Measurements from ENCODE around the gene E2F4. TPM values are rescaled to one million over a fixed set of nuclear protein-coding genes. Genes with fewer than 3 reads are reported as not detected.

The E2F4 gene
- polyA plus RNA-seq, 1 donor (not counting 4 experiments of a cell fraction or from before 2014, with no cell fraction given), result 64.7 TPM

- H3K79me2 ChIP-seq (ENCODE audit: control insufficient read depth, insufficient read depth, low read length), result peaks cover 44% of the 10 kb centered on the region
- H3K36me3 ChIP-seq (ENCODE audit: control insufficient read depth in 2 of 2, extremely low read depth in 1 of 2, insufficient read depth in 2 of 2, low read length in 2 of 2), result peaks cover 27 to 48% of the 10 kb centered on the region in 2 experiments
- H3K27me3 ChIP-seq (ENCODE audit: control insufficient read depth, extremely low read depth, insufficient read depth, low read length), result no peaks in the 10 kb centered on the region
- H3K4me3 ChIP-seq (ENCODE audit: control insufficient read depth in 2 of 3, extremely low read depth in 1 of 3, insufficient read depth in 2 of 3, low read depth in 1 of 3, low read length in 3 of 3), result peak overlapping the region; percentile 81 to 95 (median 85)
- no peak overlapping the region for H2AFZ ChIP-seq (ENCODE audit: control insufficient read depth, low read length)
- H3K27ac ChIP-seq (ENCODE audit: control insufficient read depth, insufficient read depth, low read length), result no peak overlapping the region
- peaks cover 4% of the 10 kb centered on the region for H4K20me1 ChIP-seq (ENCODE audit: control insufficient read depth, extremely low read depth, insufficient read depth, low read length)
- TF ChIP-seq EZH2 (IDR thresholded peaks at IDR 0.05; ENCODE audit: low read length), result no peak
- TF ChIP-seq CTCF (optimal IDR thresholded peaks at IDR 0.05 in 1 of 3, IDR thresholded peaks at IDR 0.05 in 1 of 3, conservative IDR thresholded peaks at IDR 0.05 in 1 of 3; ENCODE audit: extremely low read depth in 1 of 3, insufficient read depth in 2 of 3, low read length in 3 of 3), result no peak
- no peak for FAIRE-seq
- peaks cover 24% of the 10 kb centered on the region for H3K4me1 ChIP-seq (ENCODE audit: control insufficient read depth, extremely low read depth, insufficient read depth, low read length)
- peak overlapping the region; percentile 82 for H3K4me2 ChIP-seq (ENCODE audit: control insufficient read depth, extremely low read depth, insufficient read depth, low read depth, low read length)
- DNase-seq (ENCODE audit: low read depth, low spot score), result no peak
- dilution Hi-C loops (cut with MboI; ENCODE audit: extremely low pct_ligation_motif_present, low sequenced_read_pairs), result no loop called here
- H3K9ac ChIP-seq (ENCODE audit: control insufficient read depth, extremely low read depth, insufficient read depth, low read length), result peak overlapping the region; percentile 89
- H3K9me3 ChIP-seq (ENCODE audit: control insufficient read depth, low read depth, low read length), result no peaks in the 10 kb centered on the region
- H3K9me1 ChIP-seq (ENCODE audit: control insufficient read depth, extremely low read depth, insufficient read depth, low read length), result peaks cover 2% of the 10 kb centered on the region
These were observed 1.6 kb downstream of the E2F4 start for GRCh38 chr16:67193536-67193935.

GRCh38 chr16:67194260-67194659 lies 2.3 kb downstream of the E2F4 start:
- Histone ChIP-seq H3K79me2 (ENCODE audit: control insufficient read depth, insufficient read depth, low read length) (peaks cover 44% of the 10 kb centered on the region), H3K36me3 (ENCODE audit: control insufficient read depth in 2 of 2, extremely low read depth in 1 of 2, insufficient read depth in 2 of 2, low read length in 2 of 2) (peaks cover 27 to 48% of the 10 kb centered on the region in 2 experiments), H3K27me3 (ENCODE audit: control insufficient read depth, extremely low read depth, insufficient read depth, low read length) (no peaks in the 10 kb centered on the region), H3K9ac (ENCODE audit: control insufficient read depth, extremely low read depth, insufficient read depth, low read length) (no peak overlapping the region), H3K4me3 (ENCODE audit: control insufficient read depth in 2 of 3, extremely low read depth in 1 of 3, insufficient read depth in 2 of 3, low read depth in 1 of 3, low read length in 3 of 3) (no peak overlapping the region), H3K9me3 (ENCODE audit: control insufficient read depth, low read depth, low read length) (no peaks in the 10 kb centered on the region), H3K27ac (ENCODE audit: control insufficient read depth, insufficient read depth, low read length) (no peak overlapping the region), H4K20me1 (ENCODE audit: control insufficient read depth, extremely low read depth, insufficient read depth, low read length) (peaks cover 4% of the 10 kb centered on the region), H3K9me1 (ENCODE audit: control insufficient read depth, extremely low read depth, insufficient read depth, low read length) (peaks cover 2% of the 10 kb centered on the region), H3K4me1 (ENCODE audit: control insufficient read depth, extremely low read depth, insufficient read depth, low read length) (peaks cover 30% of the 10 kb centered on the region), H2AFZ (ENCODE audit: control insufficient read depth, low read length) (no peak overlapping the region), H3K4me2 (ENCODE audit: control insufficient read depth, extremely low read depth, insufficient read depth, low read depth, low read length) (no peak overlapping the region)
- dilution Hi-C loops (cut with MboI; ENCODE audit: extremely low pct_ligation_motif_present, low sequenced_read_pairs), result no loop called here
- FAIRE-seq (no peak), DNase-seq (ENCODE audit: low read depth, low spot score) (no peak)
- TF ChIP-seq EZH2 (IDR thresholded peaks at IDR 0.05; ENCODE audit: low read length), result no peak
- no peak for TF ChIP-seq CTCF (optimal IDR thresholded peaks at IDR 0.05 in 1 of 3, IDR thresholded peaks at IDR 0.05 in 1 of 3, conservative IDR thresholded peaks at IDR 0.05 in 1 of 3; ENCODE audit: extremely low read depth in 1 of 3, insufficient read depth in 2 of 3, low read length in 3 of 3)
